Spleen (tissue), 11 donors: ENCODE measurements around the gene OR10W1. TPM values are rescaled to one million over a fixed set of nuclear protein-coding genes. Genes with fewer than 3 reads are reported as not detected.

Experiments used
- DNase-seq: peaks from one replicate; pipeline ENCODE4 v3.0.0-alpha.2; 2020
- H3K27ac ChIP-seq, 8 donors: fragments of 200-600 bp; sonication (generic) in 7 of 8; 1 replicate in 4 of 8; 2 replicates in 4 of 8; pipeline versions ENCODE4 v1.5.0 to v1.8.0; 2016 to 2021; ENCODE audit warnings: inconsistent platforms in 4 of 8, mild to moderate bottlenecking in 4 of 8, moderate library complexity in 1 of 8
- H3K27me3 ChIP-seq, 7 donors: fragments of 200-600 bp; sonication (generic) in 6 of 7; replicated peaks in 1 of 7; 1 replicate in 4 of 7; 2 replicates in 3 of 7; pipeline versions ENCODE4 v1.5.0 to v1.8.0; 2016 to 2021; ENCODE audit warnings: inconsistent platforms in 3 of 7, mild to moderate bottlenecking in 1 of 7
- H3K36me3 ChIP-seq, 6 donors: fragments of 200-600 bp; sonication (generic) in 5 of 6; 1 replicate in 4 of 6; 2 replicates in 2 of 6; pipeline versions ENCODE4 v1.5.0 to v1.8.0; 2016 to 2021; ENCODE audit warnings: inconsistent platforms in 2 of 6
- H3K4me1 ChIP-seq, 6 donors: fragments of 200-600 bp; sonication (generic) in 5 of 6; 1 replicate in 3 of 6; 2 replicates in 3 of 6; pipeline versions ENCODE4 v1.5.0 to v1.8.0; 2016 to 2021; ENCODE audit warnings: inconsistent platforms in 3 of 6
- H3K4me3 ChIP-seq, 8 donors: fragments of 200-600 bp; sonication (generic) in 7 of 8; 1 replicate in 4 of 8; 2 replicates in 4 of 8; pipeline versions ENCODE4 v1.5.0 to v1.8.0; 2016 to 2021; ENCODE audit warnings: inconsistent platforms in 4 of 8, mild to moderate bottlenecking in 4 of 8, moderate library complexity in 2 of 8
- H3K9me3 ChIP-seq, 8 donors: fragments of 200-600 bp; sonication (generic) in 7 of 8; 1 replicate in 4 of 8; 2 replicates in 4 of 8; pipeline versions ENCODE4 v1.5.0 to v1.8.0; 2016 to 2021; ENCODE audit warnings: inconsistent platforms in 4 of 8
- POLR2A ChIP-seq, 3 donors: fragments of 450-650 bp; IDR thresholded peaks; one replicate each; pipeline ENCODE4 v1.5.1; 2017; ENCODE audit warnings: antibody characterized with exemption in 3 of 3, mild to moderate bottlenecking in 1 of 3
- POLR2AphosphoS5 ChIP-seq, 3 donors: sonication (generic); formaldehyde crosslinking; IDR thresholded peaks; one replicate each; pipeline ENCODE4 v1.5.1; 2017; ENCODE audit warnings: antibody characterized with exemption in 3 of 3
- WGBS, 5 donors: extraction: QIAGEN DNeasy Blood & Tissue Kit in 3 of 5; methylation state at CpG; one replicate each; pipeline versions ENCODE4 v1.1.5 to v1.1.7; 2013 to 2018; 5-methylcytosine and 5-hydroxymethylcytosine counted together
- intact Hi-C: fragments of 100-400 bp; cut with DNase I; formaldehyde crosslinking; loops from one replicate; pipeline ENCODE4 v1.15.0; 2023; ENCODE audit warnings: low total_unique reads
- polyA plus RNA-seq, 3 donors: library from polyadenylated mRNA; stranded (reverse); fragments of 200-250 nt; gene quantifications; one replicate each; pipeline ENCODE4 v1.2.1, GENCODE V29; 2013
- total RNA-seq, 7 donors: library from RNA; depleted of rRNA in 3 of 7; stranded (reverse); fragments of >200 nt in 3 of 7; fragmentation: NEBNext Ultra II Directional in 4 of 7; extraction: Animal tissue kit (Norgen Biotek cat#: 25700) in 4 of 7; gene quantifications; one replicate each; pipeline versions ENCODE4 v1.1.0 to v1.2.1, GENCODE V29; 2016 to 2021
- TF ChIP-seq, protein P1 (sequence below), 11 experiments: fragments of 200-600 bp in 7 of 11; fragments of 450-650 bp in 4 of 11; sonication (generic) in 4 of 11; IDR thresholded peaks in 8 of 11; conservative IDR thresholded peaks in 3 of 11; 1 replicate in 7 of 11; 2 replicates in 4 of 11; pipeline versions ENCODE4 v1.4.0 to v1.8.0; 2016 to 2021; ENCODE audit warnings: antibody characterized with exemption in 11 of 11, inconsistent platforms in 4 of 11, mild to moderate bottlenecking in 1 of 11
- donor health status: healthy with polysubstance abuse.
- donor health status: DM: no; HTN: no; CAD: no; lungs with moderate emphysema.
- donor health status: DM: no; HTN: no; CAD: no.
- donor health status: Bipolar disorder and iron deficiency.
- donor health status: healthy.
- donor health status: DM: no; HTN: no; CAD: no.
- donor health status: DM: yes; HTN: yes; CAD: no.

The OR10W1 gene
- total and polyA plus RNA-seq, 10 donors: not detected

DNA sequence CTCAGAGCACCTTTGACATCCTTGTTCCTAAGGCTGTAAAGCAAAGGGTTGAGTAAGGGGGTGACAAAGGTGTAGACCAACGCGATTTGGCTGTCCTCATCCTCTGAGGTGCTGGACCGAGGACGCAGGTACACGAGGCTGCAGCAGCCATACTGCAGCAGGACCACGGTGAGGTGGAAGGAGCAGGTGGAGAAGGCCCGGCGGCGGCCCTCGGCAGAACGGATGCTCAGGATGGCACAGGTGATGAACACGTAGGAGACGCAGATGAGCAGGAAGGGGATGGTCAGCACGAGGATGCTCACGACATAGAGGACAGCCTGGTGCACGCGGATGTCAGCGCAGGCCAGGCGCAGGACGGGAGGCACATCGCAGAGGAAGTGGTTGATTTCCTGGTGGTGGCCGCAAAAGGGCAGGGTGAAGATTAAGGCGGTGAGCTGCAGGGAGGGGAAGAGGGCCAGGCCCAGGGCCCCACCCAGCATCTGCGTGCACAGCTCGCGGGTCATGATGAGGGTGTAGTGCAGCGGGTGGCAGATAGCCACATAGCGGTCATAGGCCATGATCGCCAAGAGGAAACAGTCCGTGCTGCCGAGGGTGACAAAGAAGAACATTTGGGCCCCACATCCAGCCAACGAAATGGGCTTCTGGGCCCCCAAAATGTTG, 40.0 kb downstream of the OR10W1 start:
- intact Hi-C loops: no loop called here
- TF ChIP-seq POLR2AphosphoS5 (IDR thresholded peaks at IDR 0.05) (no peak), POLR2A (IDR thresholded peaks at IDR 0.05) (no peak)
- TF ChIP-seq, protein P1, sequence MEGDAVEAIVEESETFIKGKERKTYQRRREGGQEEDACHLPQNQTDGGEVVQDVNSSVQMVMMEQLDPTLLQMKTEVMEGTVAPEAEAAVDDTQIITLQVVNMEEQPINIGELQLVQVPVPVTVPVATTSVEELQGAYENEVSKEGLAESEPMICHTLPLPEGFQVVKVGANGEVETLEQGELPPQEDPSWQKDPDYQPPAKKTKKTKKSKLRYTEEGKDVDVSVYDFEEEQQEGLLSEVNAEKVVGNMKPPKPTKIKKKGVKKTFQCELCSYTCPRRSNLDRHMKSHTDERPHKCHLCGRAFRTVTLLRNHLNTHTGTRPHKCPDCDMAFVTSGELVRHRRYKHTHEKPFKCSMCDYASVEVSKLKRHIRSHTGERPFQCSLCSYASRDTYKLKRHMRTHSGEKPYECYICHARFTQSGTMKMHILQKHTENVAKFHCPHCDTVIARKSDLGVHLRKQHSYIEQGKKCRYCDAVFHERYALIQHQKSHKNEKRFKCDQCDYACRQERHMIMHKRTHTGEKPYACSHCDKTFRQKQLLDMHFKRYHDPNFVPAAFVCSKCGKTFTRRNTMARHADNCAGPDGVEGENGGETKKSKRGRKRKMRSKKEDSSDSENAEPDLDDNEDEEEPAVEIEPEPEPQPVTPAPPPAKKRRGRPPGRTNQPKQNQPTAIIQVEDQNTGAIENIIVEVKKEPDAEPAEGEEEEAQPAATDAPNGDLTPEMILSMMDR (IDR thresholded peaks at IDR 0.05 in 8 of 11, conservative IDR thresholded peaks at IDR 0.05 in 3 of 11): no peak
- Histone ChIP-seq H3K36me3 (no peaks in the 10 kb centered on the region), H3K27me3 (peaks cover 0 to 6% (median 0%) of the 10 kb centered on the region in 7 donors), H3K9me3 (no peaks in the 10 kb centered on the region), H3K4me1 (no peaks in the 10 kb centered on the region), H3K4me3 (no peak overlapping the region), H3K27ac (no peak overlapping the region)
- 89 to 95% (median 92%) methylated on average over 32 of the region's 32 CpGs for WGBS, 5 donors
- DNase-seq: no peak

GRCh38 chr11:58222721-58223120, 45.3 kb downstream of the OR10W1 start:
- intact Hi-C loops: no loop called here
- Histone ChIP-seq H3K9me3 (no peaks in the 10 kb centered on the region), H3K27me3 (no peaks in the 10 kb centered on the region), H3K4me1 (no peaks in the 10 kb centered on the region), H3K27ac (no peak overlapping the region), H3K4me3 (no peak overlapping the region), H3K36me3 (no peaks in the 10 kb centered on the region)
- DNase-seq: no peak
- TF ChIP-seq, protein P1 (IDR thresholded peaks at IDR 0.05 in 8 of 11, conservative IDR thresholded peaks at IDR 0.05 in 3 of 11): no peak
- TF ChIP-seq POLR2A (IDR thresholded peaks at IDR 0.05): no peak
- TF ChIP-seq POLR2AphosphoS5 (IDR thresholded peaks at IDR 0.05): no peak
- 74 to 85% (median 77%) methylated on average over 7 of the region's 7 CpGs for WGBS, 5 donors

Other genes with a start within 250 kb of the OR10W1 start
- gene OR9Q1, start 244.4 kb downstream of the OR10W1 start, total RNA-seq: not detected
- gene OR9Q1, start 244.4 kb downstream of the OR10W1 start, polyA plus RNA-seq: not detected
- not detected for gene OR6Q1, start 237.3 kb downstream of the OR10W1 start, total RNA-seq
- not detected for gene OR6Q1, start 237.3 kb downstream of the OR10W1 start, polyA plus RNA-seq
- gene OR9I1, start 142.7 kb downstream of the OR10W1 start, total RNA-seq: not detected
- gene OR9I1, start 142.7 kb downstream of the OR10W1 start, polyA plus RNA-seq: not detected
- not detected for gene OR9Q2, start 79.2 kb downstream of the OR10W1 start, total RNA-seq
- gene OR9Q2, start 79.2 kb downstream of the OR10W1 start, polyA plus RNA-seq: not detected
- gene OR1S2, start 64.1 kb downstream of the OR10W1 start, total RNA-seq: not detected
- gene OR1S2, start 64.1 kb downstream of the OR10W1 start, polyA plus RNA-seq: not detected
- not detected for gene OR1S1, start 55.5 kb downstream of the OR10W1 start, total RNA-seq
- gene OR1S1, start 55.5 kb downstream of the OR10W1 start, polyA plus RNA-seq: not detected
- gene OR10Q1, start 39.3 kb downstream of the OR10W1 start, total RNA-seq: not detected
- gene OR10Q1, start 39.3 kb downstream of the OR10W1 start, polyA plus RNA-seq: not detected
- not detected for gene OR5B17, start 90.8 kb upstream of the OR10W1 start, total RNA-seq
- not detected for gene OR5B17, start 90.8 kb upstream of the OR10W1 start, polyA plus RNA-seq
- gene OR5B3, start 138.6 kb upstream of the OR10W1 start, total RNA-seq: not detected
- not detected for gene OR5B3, start 138.6 kb upstream of the OR10W1 start, polyA plus RNA-seq
- gene OR5B2, start 159.9 kb upstream of the OR10W1 start, total RNA-seq: not detected
- under 1 TPM in 1 of 3 donors, not detected in 2; 0.08 TPM for gene OR5B2, start 159.9 kb upstream of the OR10W1 start, polyA plus RNA-seq
- gene OR5B12, start 174.0 kb upstream of the OR10W1 start, total RNA-seq: not detected
- under 1 TPM in 1 of 3 donors, not detected in 2; 0.08 TPM for gene OR5B12, start 174.0 kb upstream of the OR10W1 start, polyA plus RNA-seq
- gene OR5B21, start 239.8 kb upstream of the OR10W1 start, total RNA-seq: 1 to 10 TPM in 1 of 7 donors, under 1 TPM in 2, not detected in 4; 0.40 to 2.6 (median 0.54) TPM
- gene OR5B21, start 239.8 kb upstream of the OR10W1 start, polyA plus RNA-seq: not detected